ENCODE measurements around the gene ECHS1. TPM values are rescaled to one million over a fixed set of nuclear protein-coding genes. Genes with fewer than 3 reads are reported as not detected.

ECHS1 gene
- total and polyA plus RNA-seq, 9 of the 15 experiments (the other 6 are each of a cell fraction or from before 2014, with no cell fraction given), result 16.6 to 100 (median 68.1) TPM

GRCh38 chr10:133341983-133342382 lies 31.2 kb downstream of the ECHS1 start:
- no peaks in the 10 kb centered on the region for H3K9me1 ChIP-seq (ENCODE audit: control insufficient read depth, insufficient read depth, low read length)
- no peaks in the 10 kb centered on the region for H4K20me1 ChIP-seq (replicated peaks; ENCODE audit: control insufficient read depth, insufficient read depth, low read length)

More at GRCh38 chr10:133341983-133342382, 31.2 kb downstream of the ECHS1 start:
- Histone ChIP-seq H3K36me3 (ENCODE audit: control insufficient read depth, insufficient read depth, low read length) (no peaks in the 10 kb centered on the region), H3K9ac (ENCODE audit: insufficient read depth in 1 of 2, low read depth in 2 of 2, low read length in 2 of 2) (no peak overlapping the region), H3K4me1 (replicated peaks in 1 of 2; ENCODE audit: control insufficient read depth in 2 of 2, insufficient read depth in 2 of 2, low read length in 2 of 2) (peaks cover 9 to 12% of the 10 kb centered on the region in 2 experiments; a peak in 4 of 5 replicates), H2AFZ (ENCODE audit: low read depth, low read length) (no peak overlapping the region), H3K27ac (ENCODE audit: extremely low read depth, low read depth, low read length) (no peak overlapping the region), H3K79me2 (ENCODE audit: control insufficient read depth, insufficient read depth, low read length) (no peaks in the 10 kb centered on the region), H3K4me2 (ENCODE audit: insufficient read depth, low read length) (no peak overlapping the region), H3K9me3 (replicated peaks; ENCODE audit: control insufficient read depth, insufficient read depth, low read depth, low read length) (no peaks in the 10 kb centered on the region), H3K4me3 (no peak overlapping the region), H3K27me3 (ENCODE audit: control insufficient read depth in 2 of 2, insufficient read depth in 2 of 2, low read length in 2 of 2) (no peaks in the 10 kb centered on the region; a peak in 1 of 5 replicates)
- no peak for DNase-seq (ENCODE audit: extremely low read depth in 1 of 4, low spot score in 3 of 4)
- in situ Hi-C loops (cut with MboI) (no loop called here), intact Hi-C loops (cut with micrococcal nuclease) (no loop called here)
- CTCF ChIA-PET (ENCODE audit: low intra/inter-chr PET ratio), result no interaction called here
- FAIRE-seq, result no peak
- no TSS peak for BruUV-seq (replicated peaks)
- POLR2A ChIA-PET, result no interaction called here
- ATAC-seq, result no peak
- TF ChIP-seq TFAM (CRISPR knock-in tag; conservative IDR thresholded peaks at IDR 0.05) (no peak), SMARCB1 (IDR thresholded peaks at IDR 0.05; ENCODE audit: insufficient read length, low read depth) (no peak), TAF15 (IDR thresholded peaks at IDR 0.05; ENCODE audit: low read depth, low read length) (no peak), CREBBP (IDR thresholded peaks at IDR 0.05; ENCODE audit: low read depth, low read length) (no peak), SPI1 (IDR thresholded peaks at IDR 0.05; ENCODE audit: borderline replicate concordance, low read depth, low read length) (no peak), ZNF121 (CRISPR knock-in tag; conservative IDR thresholded peaks at IDR 0.05) (no peak), DIDO1 (tag; IDR thresholded peaks at IDR 0.05; ENCODE audit: low read depth) (no peak)
- TF ChIP-seq, protein P1, sequence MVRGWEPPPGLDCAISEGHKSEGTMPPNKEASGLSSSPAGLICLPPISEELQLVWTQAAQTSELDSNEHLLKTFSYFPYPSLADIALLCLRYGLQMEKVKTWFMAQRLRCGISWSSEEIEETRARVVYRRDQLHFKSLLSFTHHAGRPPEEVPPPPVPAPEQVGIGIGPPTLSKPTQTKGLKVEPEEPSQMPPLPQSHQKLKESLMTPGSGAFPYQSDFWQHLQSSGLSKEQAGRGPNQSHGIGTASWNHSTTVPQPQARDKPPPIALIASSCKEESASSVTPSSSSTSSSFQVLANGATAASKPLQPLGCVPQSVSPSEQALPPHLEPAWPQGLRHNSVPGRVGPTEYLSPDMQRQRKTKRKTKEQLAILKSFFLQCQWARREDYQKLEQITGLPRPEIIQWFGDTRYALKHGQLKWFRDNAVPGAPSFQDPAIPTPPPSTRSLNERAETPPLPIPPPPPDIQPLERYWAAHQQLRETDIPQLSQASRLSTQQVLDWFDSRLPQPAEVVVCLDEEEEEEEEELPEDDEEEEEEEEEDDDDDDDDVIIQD (CRISPR knock-in tag; IDR thresholded peaks at IDR 0.05), result no peak
- 35% methylated on average over 4 of the region's 4 CpGs for WGBS (ENCODE audit: insufficient coverage, low coverage, missing lambda C conversion rate)
